Measurements from ENCODE around the gene FHIT. TPM values are rescaled to one million over a fixed set of nuclear protein-coding genes. Genes with fewer than 3 reads are reported as not detected.

The FHIT gene
- total RNA-seq, 1 experiment from 2014 or later = 20.1 TPM

GRCh38 chr3:60932643-60933042, 318.6 kb downstream of the FHIT start:
- peaks cover 6% of the 10 kb centered on the region for H3K4me1 Mint-ChIP-seq (ENCODE audit: insufficient read depth, unreplicated experiment)
- no peak for TF ChIP-seq CTCF (IDR thresholded peaks at IDR 0.05; ENCODE audit: unreplicated experiment)

GRCh38 chr3:60932170-60932569, 319.1 kb downstream of the FHIT start:
- DNase-seq (ENCODE audit: unreplicated experiment) = no peak
- TF ChIP-seq CTCF (IDR thresholded peaks at IDR 0.05; ENCODE audit: unreplicated experiment) = no peak
- BruUV-seq (replicated peaks) = no TSS peak
- intact Hi-C loops (cut with micrococcal nuclease) = no loop called here
- ChIA-PET POLR2A (interaction anchor here (0.6 kb wide), 1 partner anchor 25 kb away, joined by 3 read pairs; no protein-coding TSS in a partner anchor), CTCF (interaction anchor here (0.5 kb wide), 1 partner anchor 93 kb away, joined by 3 read pairs; no protein-coding TSS in a partner anchor)
- Mint-ChIP-seq H3K27me3 (ENCODE audit: insufficient read depth, unreplicated experiment) (no peaks in the 10 kb centered on the region), H3K9me3 (ENCODE audit: unreplicated experiment) (peaks cover 9% of the 10 kb centered on the region), H3K27ac (ENCODE audit: low read depth, unreplicated experiment) (no peak overlapping the region), H3K36me3 (ENCODE audit: insufficient read depth, unreplicated experiment) (no peaks in the 10 kb centered on the region), H3K4me3 (ENCODE audit: unreplicated experiment) (no peak overlapping the region), H3K4me1 (ENCODE audit: insufficient read depth, unreplicated experiment) (peaks cover 6% of the 10 kb centered on the region)

More at GRCh38 chr3:60932643-60933042, 318.6 kb downstream of the FHIT start:
- CTCF ChIA-PET = interaction anchor here (0.5 to 0.7 kb wide), 2 partner anchors 93 to 135 kb away, joined by 3 read pairs; no protein-coding TSS in a partner anchor
- no TSS peak for BruUV-seq (replicated peaks)
- no peak overlapping the region for H3K27ac Mint-ChIP-seq (ENCODE audit: low read depth, unreplicated experiment)
- no peaks in the 10 kb centered on the region for H3K36me3 Mint-ChIP-seq (ENCODE audit: insufficient read depth, unreplicated experiment)
- no peak overlapping the region for H3K4me3 Mint-ChIP-seq (ENCODE audit: unreplicated experiment)
- H3K9me3 Mint-ChIP-seq (ENCODE audit: unreplicated experiment) = peaks cover 9% of the 10 kb centered on the region
- no peaks in the 10 kb centered on the region for H3K27me3 Mint-ChIP-seq (ENCODE audit: insufficient read depth, unreplicated experiment)
- no peak for DNase-seq (ENCODE audit: unreplicated experiment)
- POLR2A ChIA-PET = interaction anchor here (0.6 kb wide), 1 partner anchor 24 kb away, joined by 3 read pairs; no protein-coding TSS in a partner anchor
- intact Hi-C loops (cut with micrococcal nuclease) = no loop called here

GRCh38 chr3:60931452-60931851, 319.8 kb downstream of the FHIT start:
- peaks cover 14% of the 10 kb centered on the region for H3K9me3 Mint-ChIP-seq (ENCODE audit: unreplicated experiment)
- no peak overlapping the region for H3K4me3 Mint-ChIP-seq (ENCODE audit: unreplicated experiment)
- no peak for DNase-seq (ENCODE audit: unreplicated experiment)
- ChIA-PET POLR2A (no interaction called here), CTCF (no interaction called here)
- H3K4me1 Mint-ChIP-seq (ENCODE audit: insufficient read depth, unreplicated experiment) = peaks cover 6% of the 10 kb centered on the region
- no peaks in the 10 kb centered on the region for H3K36me3 Mint-ChIP-seq (ENCODE audit: insufficient read depth, unreplicated experiment)
- intact Hi-C loops (cut with micrococcal nuclease) = no loop called here
- BruUV-seq (replicated peaks) = no TSS peak
- no peak for TF ChIP-seq CTCF (IDR thresholded peaks at IDR 0.05; ENCODE audit: unreplicated experiment)
- H3K27ac Mint-ChIP-seq (ENCODE audit: low read depth, unreplicated experiment) = no peak overlapping the region
- H3K27me3 Mint-ChIP-seq (ENCODE audit: insufficient read depth, unreplicated experiment) = no peaks in the 10 kb centered on the region

GRCh38 chr3:60920519-60920918, 330.7 kb downstream of the FHIT start:
- H3K27me3 Mint-ChIP-seq (ENCODE audit: insufficient read depth, unreplicated experiment) = no peaks in the 10 kb centered on the region
- intact Hi-C loops (cut with micrococcal nuclease) = no loop called here
- H3K36me3 Mint-ChIP-seq (ENCODE audit: insufficient read depth, unreplicated experiment) = no peaks in the 10 kb centered on the region
- no peaks in the 10 kb centered on the region for H3K9me3 Mint-ChIP-seq (ENCODE audit: unreplicated experiment)
- no TSS peak for BruUV-seq (replicated peaks)
- TF ChIP-seq CTCF (IDR thresholded peaks at IDR 0.05; ENCODE audit: unreplicated experiment) = no peak
- POLR2A ChIA-PET = no interaction called here
- CTCF ChIA-PET = no interaction called here
- peaks cover 6% of the 10 kb centered on the region for H3K4me1 Mint-ChIP-seq (ENCODE audit: insufficient read depth, unreplicated experiment)
- H3K27ac Mint-ChIP-seq (ENCODE audit: low read depth, unreplicated experiment) = no peak overlapping the region
- no peak for DNase-seq (ENCODE audit: unreplicated experiment)
- H3K4me3 Mint-ChIP-seq (ENCODE audit: unreplicated experiment) = no peak overlapping the region

Data from MCF 10A (cell line).